AG04449 (cell line): ENCODE measurements around the gene TMX3.

Source experiments
- CTCF ChIA-PET: fragments of 350-600 bp; formaldehyde crosslinking; extraction: SDS; loops from one replicate; lab custom pipeline; 2021; ENCODE audit warnings: antibody characterized with exemption; lab: Yijun Ruan, JAX
- POLR2A ChIA-PET: fragments of 400-600, 350-600 bp; formaldehyde crosslinking; extraction: SDS; loops from one replicate; lab custom pipeline; 2020; ENCODE audit warnings: antibody characterized with exemption, inconsistent platforms; lab: Yijun Ruan, JAX
- DNase-seq: peaks from one replicate; pipeline ENCODE4 v3.0.0-alpha.2; 2010; ENCODE audit warnings: low read depth, low spot score
- H3K4me3 ChIP-seq: 2 replicates; pipeline ENCODE4 v1.5.1; 2011; ENCODE audit warnings: low read depth, mild to moderate bottlenecking, control low read depth, low read length
- TF ChIP-seq, protein P1 (sequence below): IDR thresholded peaks from one replicate; pipeline ENCODE4 v1.5.1; 2011; ENCODE audit warnings: mild to moderate bottlenecking, moderate library complexity, low read length, control low read depth, inconsistent platforms; ENCODE audit not compliant: insufficient read depth; ENCODE audit errors: missing control alignments

The TMX3 gene

DNA sequence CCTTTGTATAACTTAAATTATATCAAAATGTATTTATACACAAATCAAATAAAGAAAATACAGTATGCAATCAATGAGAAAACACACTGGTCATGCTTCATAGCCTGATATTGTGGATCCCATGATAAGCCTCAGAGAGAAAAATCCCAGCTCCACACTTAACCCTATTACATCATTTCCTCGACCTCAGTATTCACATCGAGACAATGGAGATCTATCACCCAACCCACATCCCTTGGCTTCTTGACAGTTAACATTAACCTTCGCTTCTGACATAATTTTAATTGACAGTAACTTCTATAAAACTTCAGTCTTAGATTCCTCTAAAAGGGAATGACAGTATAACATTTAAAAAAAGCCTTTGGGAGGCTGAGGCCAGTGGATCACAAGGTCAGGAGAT lies 11.6 kb downstream of the TMX3 start:
- ChIA-PET POLR2A (no interaction called here), CTCF (no interaction called here)
- no peak overlapping the region for H3K4me3 ChIP-seq
- no peak for DNase-seq
- TF ChIP-seq, protein P1, sequence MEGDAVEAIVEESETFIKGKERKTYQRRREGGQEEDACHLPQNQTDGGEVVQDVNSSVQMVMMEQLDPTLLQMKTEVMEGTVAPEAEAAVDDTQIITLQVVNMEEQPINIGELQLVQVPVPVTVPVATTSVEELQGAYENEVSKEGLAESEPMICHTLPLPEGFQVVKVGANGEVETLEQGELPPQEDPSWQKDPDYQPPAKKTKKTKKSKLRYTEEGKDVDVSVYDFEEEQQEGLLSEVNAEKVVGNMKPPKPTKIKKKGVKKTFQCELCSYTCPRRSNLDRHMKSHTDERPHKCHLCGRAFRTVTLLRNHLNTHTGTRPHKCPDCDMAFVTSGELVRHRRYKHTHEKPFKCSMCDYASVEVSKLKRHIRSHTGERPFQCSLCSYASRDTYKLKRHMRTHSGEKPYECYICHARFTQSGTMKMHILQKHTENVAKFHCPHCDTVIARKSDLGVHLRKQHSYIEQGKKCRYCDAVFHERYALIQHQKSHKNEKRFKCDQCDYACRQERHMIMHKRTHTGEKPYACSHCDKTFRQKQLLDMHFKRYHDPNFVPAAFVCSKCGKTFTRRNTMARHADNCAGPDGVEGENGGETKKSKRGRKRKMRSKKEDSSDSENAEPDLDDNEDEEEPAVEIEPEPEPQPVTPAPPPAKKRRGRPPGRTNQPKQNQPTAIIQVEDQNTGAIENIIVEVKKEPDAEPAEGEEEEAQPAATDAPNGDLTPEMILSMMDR: no peak

DNA sequence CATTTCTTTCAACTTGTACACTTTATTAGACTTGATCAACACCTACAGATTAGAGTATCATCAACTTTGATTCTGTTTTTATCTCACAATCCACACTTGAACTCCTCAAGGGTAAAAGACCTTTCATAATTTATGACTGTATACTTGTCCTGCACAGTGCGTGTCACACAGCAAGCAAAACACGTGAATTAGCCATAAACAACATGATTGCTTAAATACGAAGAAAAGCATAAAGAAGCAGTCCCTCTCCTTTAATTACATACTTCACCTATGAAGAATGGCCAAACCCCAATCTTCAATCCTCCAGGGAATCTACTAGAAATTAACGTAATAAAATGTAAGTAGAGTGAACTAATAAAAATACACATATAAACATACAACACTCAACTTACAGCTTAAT lies 13.6 kb downstream of the TMX3 start:
- DNase-seq: no peak

DNA sequence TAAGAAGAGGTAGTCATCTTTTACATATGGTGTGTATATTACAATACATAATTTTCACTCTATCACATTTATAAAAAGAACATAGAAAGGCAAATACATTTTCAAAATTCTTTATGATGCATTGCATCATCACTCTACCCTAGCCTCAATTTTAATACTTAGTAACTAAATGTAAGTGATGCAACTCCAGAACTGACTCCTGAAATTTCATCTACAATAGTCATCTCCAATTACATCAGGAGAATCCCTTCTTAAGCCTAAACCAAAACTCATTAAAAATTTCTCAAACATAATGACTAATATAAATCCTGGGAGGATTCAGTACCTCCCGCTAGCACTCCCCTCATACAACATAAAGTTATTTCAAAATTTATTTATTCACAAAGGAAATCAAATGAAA lies 15.9 kb downstream of the TMX3 start:
- ChIA-PET CTCF (no interaction called here), POLR2A (no interaction called here)
- no peak overlapping the region for H3K4me3 ChIP-seq
- peak; percentile 23 for DNase-seq
- TF ChIP-seq, protein P1: no peak

More for the DNA sequence above, 13.6 kb downstream of the TMX3 start:
- H3K4me3 ChIP-seq: no peak overlapping the region
- TF ChIP-seq, protein P1: no peak
- CTCF ChIA-PET: no interaction called here
- POLR2A ChIA-PET: no interaction called here

DNA sequence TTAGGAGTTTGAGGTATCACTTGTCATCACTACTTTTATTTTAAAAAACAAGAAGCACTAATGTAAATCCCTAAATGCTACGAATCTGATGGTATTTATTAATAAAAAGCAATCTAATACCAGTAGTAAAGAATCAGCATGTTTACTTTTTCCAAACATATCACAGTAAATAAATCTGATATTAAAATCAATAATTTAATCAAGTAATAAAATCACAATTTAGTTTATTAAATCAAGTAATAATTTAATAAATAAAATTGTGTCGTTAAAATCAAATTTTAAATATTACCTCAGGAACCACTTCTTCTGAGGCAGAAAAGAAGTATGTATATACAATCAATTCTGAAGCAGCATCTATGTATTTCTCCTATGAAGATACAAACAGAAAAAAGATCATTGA lies 18.0 kb downstream of the TMX3 start:
- no peak for DNase-seq
- H3K4me3 ChIP-seq: no peak overlapping the region
- ChIA-PET POLR2A (no interaction called here), CTCF (no interaction called here)
- TF ChIP-seq, protein P1: no peak

DNA sequence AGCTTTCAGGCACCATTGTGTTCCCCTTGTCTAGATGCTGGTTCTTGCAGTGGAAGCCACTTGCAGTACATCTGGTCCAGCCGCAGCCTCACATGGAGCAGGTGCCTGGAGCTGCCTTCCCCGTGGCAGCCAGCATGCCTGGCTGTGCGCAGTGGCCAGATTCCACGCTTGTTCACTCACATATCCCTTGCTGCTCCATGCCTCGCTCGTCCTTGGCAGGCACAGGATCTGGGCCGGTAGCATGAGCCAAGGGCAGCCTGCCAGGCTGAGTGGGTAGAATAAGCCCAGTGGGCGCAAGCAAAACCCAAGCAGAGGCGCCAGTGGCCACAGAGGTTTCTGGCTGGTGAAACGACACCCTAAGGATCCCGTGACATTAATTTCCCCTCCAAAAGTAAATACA lies 20.6 kb downstream of the TMX3 start:
- ChIA-PET POLR2A (no interaction called here), CTCF (interaction anchor here (1.3 kb wide), 1 partner anchor 20 kb away, joined by 3 read pairs; the partner anchor contains the start of gene TMX3)
- no peak for DNase-seq
- H3K4me3 ChIP-seq: no peak overlapping the region
- TF ChIP-seq, protein P1: no peak

DNA sequence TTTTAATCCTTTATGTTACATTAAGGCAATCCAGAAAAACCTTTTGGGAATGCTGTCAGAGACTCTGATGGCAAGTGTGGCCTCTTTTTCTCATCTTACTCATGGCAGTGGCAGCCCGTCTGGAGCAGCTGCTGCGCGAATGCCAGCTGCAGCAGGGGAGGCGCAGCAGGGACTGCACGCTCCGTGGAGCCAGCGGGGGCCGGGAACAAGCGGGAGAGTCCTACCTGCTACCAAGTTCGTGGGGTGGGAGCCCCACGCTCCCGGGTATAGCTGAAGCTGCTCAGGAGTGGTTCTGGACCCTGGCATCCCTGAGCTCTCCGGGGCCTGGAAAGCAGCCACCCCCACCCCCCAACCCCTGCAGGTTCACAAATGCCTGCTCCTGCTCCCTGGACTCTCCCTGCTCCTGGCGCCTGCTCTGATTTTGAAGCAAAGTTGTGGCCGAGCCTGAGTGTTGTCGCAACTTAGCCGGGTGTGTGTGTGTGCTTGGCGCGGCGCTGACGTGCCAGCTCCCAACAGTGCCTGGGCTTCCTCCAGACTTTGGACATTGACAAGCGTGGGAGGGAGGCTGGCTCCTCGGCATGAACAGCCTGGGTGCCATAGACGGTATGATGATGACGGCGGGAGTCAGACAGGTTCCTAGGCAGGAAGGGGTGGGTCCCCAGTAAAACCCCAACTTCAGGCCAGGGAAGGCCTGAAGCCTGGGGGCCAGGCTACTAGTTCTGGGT lies 21.7 kb downstream of the TMX3 start:
- no peak overlapping the region for H3K4me3 ChIP-seq
- POLR2A ChIA-PET: no interaction called here
- DNase-seq: no peak
- TF ChIP-seq, protein P1: no peak
- CTCF ChIA-PET: no interaction called here
